WTC11 (cell line): Measurements from ENCODE around the gene TRIM45. TPM values are rescaled to one million over a fixed set of nuclear protein-coding genes. Genes with fewer than 3 reads are reported as not detected.

Source experiments
- ATAC-seq: fragments of 200-7000 bp; cut with Tn5 transposase; 2 replicates; pipeline ENCODE4 v1.10.0; 2021; ENCODE audit warnings: mild to moderate bottlenecking, moderate library complexity
- CTCF ChIA-PET: fragments of 300-600 bp; sonication (Branson Sonifier 250); formaldehyde crosslinking; loops from one replicate; lab custom pipeline; 2021; ENCODE audit warnings: antibody characterized with exemption; lab: Charles Lee
- POLR2A ChIA-PET: fragments of 350-600 bp; sonication (Branson Sonifier 250); formaldehyde crosslinking; loops from one replicate; lab custom pipeline; 2021; ENCODE audit warnings: antibody characterized with exemption; lab: Charles Lee
- DNase-seq: peaks from one replicate; pipeline ENCODE4 v3.0.0; 2021; ENCODE audit warnings: low spot score
- H3K27ac Mint-ChIP-seq: 2 replicates; pipeline ENCODE4 v1.8.0; 2021; ENCODE audit warnings: mixed read lengths
- H3K27me3 Mint-ChIP-seq: 2 replicates; pipeline ENCODE4 v1.8.0; 2021; ENCODE audit warnings: low read depth, mild to moderate bottlenecking, moderate library complexity, mixed read lengths
- H3K36me3 Mint-ChIP-seq: 2 replicates; pipeline ENCODE4 v1.8.0; 2021; ENCODE audit warnings: mixed read lengths
- H3K4me1 Mint-ChIP-seq: 2 replicates; pipeline ENCODE4 v1.8.0; 2022; ENCODE audit warnings: mixed read lengths
- H3K4me3 Mint-ChIP-seq: 2 replicates; pipeline ENCODE4 v1.8.0; 2021; ENCODE audit warnings: mild to moderate bottlenecking, moderate library complexity, mixed read lengths
- H3K9me3 Mint-ChIP-seq: 2 replicates; pipeline ENCODE4 v1.8.0; 2021; ENCODE audit warnings: mixed read lengths
- ATF1 ChIP-seq: sonication (generic); formaldehyde crosslinking; IDR thresholded peaks from 2 replicates; pipeline ENCODE4 v1.8.1; 2023; ENCODE audit warnings: mild to moderate bottlenecking, moderate library complexity, missing genetic modification reagents
- CBFB ChIP-seq: sonication (generic); formaldehyde crosslinking; IDR thresholded peaks from 2 replicates; pipeline ENCODE4 v1.8.1; 2022; ENCODE audit warnings: mild to moderate bottlenecking, low read depth, missing genetic modification reagents
- CDX4 ChIP-seq: fragments of 250-450 bp; sonication (Bioruptor Pico); IDR thresholded peaks from 2 replicates; pipeline ENCODE4 v1.9.0; 2021; ENCODE audit warnings: moderate library complexity, mild to moderate bottlenecking, inconsistent platforms, borderline replicate concordance
- E2F4 ChIP-seq: sonication (generic); formaldehyde crosslinking; IDR thresholded peaks from 2 replicates; pipeline ENCODE4 v1.8.1; 2022; ENCODE audit warnings: low read depth, mild to moderate bottlenecking, moderate library complexity, missing genetic modification reagents, borderline replicate concordance
- GRHL2 ChIP-seq: fragments of 250-450 bp; sonication (Bioruptor Pico); IDR thresholded peaks from 2 replicates; pipeline ENCODE4 v1.8.0; 2022; ENCODE audit warnings: mild to moderate bottlenecking, moderate library complexity; ENCODE audit not compliant: insufficient replicate concordance, severe bottlenecking
- IRF2 ChIP-seq: sonication (generic); formaldehyde crosslinking; IDR thresholded peaks from 2 replicates; pipeline ENCODE4 v1.8.0; 2022; ENCODE audit warnings: low read depth, missing genetic modification reagents, borderline replicate concordance
- JUN ChIP-seq: sonication (generic); formaldehyde crosslinking; IDR thresholded peaks from 2 replicates; pipeline ENCODE4 v1.8.0; 2023; ENCODE audit warnings: mild to moderate bottlenecking, missing genetic modification reagents
- MXD4 ChIP-seq: fragments of 250-450 bp; sonication (Bioruptor Pico); IDR thresholded peaks from 2 replicates; pipeline ENCODE4 v1.8.0; 2021; ENCODE audit warnings: mild to moderate bottlenecking, moderate library complexity, borderline replicate concordance
- NFE2L1 ChIP-seq: sonication (generic); formaldehyde crosslinking; IDR thresholded peaks from 2 replicates; pipeline ENCODE4 v1.8.1; 2023; ENCODE audit warnings: missing genetic modification reagents
- NFYB ChIP-seq: sonication (generic); formaldehyde crosslinking; conservative IDR thresholded peaks from 2 replicates; pipeline ENCODE4 v1.8.0; 2022; ENCODE audit warnings: low read depth, missing genetic modification reagents
- PRDM15 ChIP-seq: sonication (generic); formaldehyde crosslinking; IDR thresholded peaks from 2 replicates; pipeline ENCODE4 v1.8.0; 2022; ENCODE audit warnings: missing genetic modification reagents
- PRRX2 ChIP-seq: fragments of 250-450 bp; sonication (Bioruptor Pico); IDR thresholded peaks from 2 replicates; pipeline ENCODE4 v1.8.0; 2021; ENCODE audit warnings: mild to moderate bottlenecking
- RELA ChIP-seq: sonication (generic); formaldehyde crosslinking; IDR thresholded peaks from 2 replicates; pipeline ENCODE4 v1.8.1; 2022; ENCODE audit warnings: missing genetic modification reagents, mild to moderate bottlenecking, borderline replicate concordance
- TEAD4 ChIP-seq: sonication (generic); formaldehyde crosslinking; IDR thresholded peaks from 2 replicates; pipeline ENCODE4 v1.8.0; 2022; ENCODE audit warnings: mild to moderate bottlenecking, missing genetic modification reagents
- ZNF138 ChIP-seq: sonication (generic); formaldehyde crosslinking; conservative IDR thresholded peaks from 2 replicates; pipeline ENCODE4 v1.8.1; 2022; ENCODE audit warnings: mild to moderate bottlenecking, moderate library complexity, missing genetic modification reagents
- ZNF219 ChIP-seq: sonication (generic); formaldehyde crosslinking; IDR thresholded peaks from 2 replicates; pipeline ENCODE4 v1.8.0; 2023; ENCODE audit warnings: missing genetic modification reagents, mild to moderate bottlenecking, borderline replicate concordance
- ZNF281 ChIP-seq: sonication (generic); formaldehyde crosslinking; IDR thresholded peaks from 2 replicates; pipeline ENCODE4 v1.8.0; 2023; ENCODE audit warnings: mild to moderate bottlenecking, missing genetic modification reagents
- ZNF423 ChIP-seq: fragments of 250-450 bp; sonication (Bioruptor Pico); IDR thresholded peaks from 2 replicates; pipeline ENCODE4 v2.1.2; 2022; ENCODE audit warnings: mild to moderate bottlenecking, moderate library complexity
- ZNF671 ChIP-seq: fragments of 250-450 bp; sonication (Bioruptor Pico); IDR thresholded peaks from 2 replicates; pipeline ENCODE4 v1.8.0; 2021; ENCODE audit warnings: mild to moderate bottlenecking
- total RNA-seq: library from RNA; stranded (reverse); gene quantifications from 3 replicates; pipeline ENCODE4 v1.2.3, GENCODE V29; 2021

Gene TRIM45
- total RNA-seq, 1 experiment from 2014 or later = 11.8 TPM

- Mint-ChIP-seq H3K4me1 (peaks cover 15% of the 10 kb centered on the region), H3K9me3 (no peaks in the 10 kb centered on the region), H3K27ac (0 out of 2 replicates have a peak overlapping the region, but pooled peaks have one; percentile 19), H3K4me3 (no peak overlapping the region), H3K36me3 (peaks cover 84% of the 10 kb centered on the region), H3K27me3 (no peaks in the 10 kb centered on the region)
- DNase-seq (no peak), ATAC-seq (no peak)
- TF ChIP-seq ZNF219 (CRISPR knock-in tag) = no peak
- no peak for TF ChIP-seq RELA (CRISPR knock-in tag)
- TF ChIP-seq PRRX2 (CRISPR knock-in tag) = no peak
- no peak for TF ChIP-seq CDX4 (CRISPR knock-in tag)
- TF ChIP-seq E2F4 (CRISPR knock-in tag) = no peak
- no peak for TF ChIP-seq ZNF671
- TF ChIP-seq ZNF138 (CRISPR knock-in tag) = no peak
- TF ChIP-seq PRDM15 = no peak
- TF ChIP-seq TEAD4 (CRISPR knock-in tag) = no peak
- TF ChIP-seq NFYB (CRISPR knock-in tag) = no peak
- TF ChIP-seq ZNF423 (CRISPR knock-in tag) = no peak
- no peak for TF ChIP-seq IRF2 (CRISPR knock-in tag)
- TF ChIP-seq ZNF281 (CRISPR knock-in tag) = no peak
- TF ChIP-seq CBFB (CRISPR knock-in tag) = no peak
- TF ChIP-seq JUN (CRISPR knock-in tag) = no peak
- TF ChIP-seq MXD4 (CRISPR knock-in tag) = no peak
- TF ChIP-seq GRHL2 = no peak
- no peak for TF ChIP-seq ATF1 (CRISPR knock-in tag)
- TF ChIP-seq NFE2L1 (CRISPR knock-in tag) = no peak
- ChIA-PET CTCF (interaction anchor here (2.0 kb wide), 1 partner anchor 35 kb away, joined by 9 read pairs; the partner anchor contains the start of gene TTF2), POLR2A (no interaction called here)
Measured at GRCh38 chr1:117094841-117095604, 26.5 kb downstream of the TRIM45 start.
